GM21390 (cell line): ENCODE data around the gene PFDN2.

Experiments
- ATAC-seq: cut with Tn5 transposase; IDR thresholded peaks from one replicate; pipeline ENCODE4 v1.9.1; 2021; ENCODE audit not compliant: unreplicated experiment

Gene PFDN2

GRCh38 chr1:161106431-161106830, 11.4 kb downstream of the PFDN2 start:
- no peak for ATAC-seq

- ATAC-seq, result no peak
These were observed 17.3 kb downstream of the PFDN2 start for GRCh38 chr1:161100556-161100955.

GRCh38 chr1:161099090-161099802, 18.6 kb downstream of the PFDN2 start:
- ATAC-seq, result no peak

GRCh38 chr1:161098210-161099068, 19.4 kb downstream of the PFDN2 start, which contains the start of gene KLHDC9:
Gene KLHDC9 (plus strand): TSS chr1:161098361. CDS start chr1:161098536, 175 bp downstream.
- peak; percentile 73 for ATAC-seq

GRCh38 chr1:161096530-161096929, 21.3 kb downstream of the PFDN2 start:
- no peak for ATAC-seq

- no peak for ATAC-seq
These were observed 21.8 kb downstream of the PFDN2 start for GRCh38 chr1:161096015-161096414.

- no peak for ATAC-seq
These were observed 22.6 kb downstream of the PFDN2 start for GRCh38 chr1:161095230-161095629.

GRCh38 chr1:161094481-161094880, 23.4 kb downstream of the PFDN2 start:
- no peak for ATAC-seq

GRCh38 chr1:161092621-161093028, 25.2 kb downstream of the PFDN2 start:
- ATAC-seq, result no peak

GRCh38 chr1:161091796-161092507, 25.9 kb downstream of the PFDN2 start:
- no peak for ATAC-seq

- ATAC-seq, result no peak
These were observed 26.7 kb downstream of the PFDN2 start for GRCh38 chr1:161091093-161091492.

- no peak for ATAC-seq
These were observed 27.2 kb downstream of the PFDN2 start for GRCh38 chr1:161090617-161091016.

GRCh38 chr1:161089938-161090337, 27.9 kb downstream of the PFDN2 start:
- ATAC-seq, result no peak

- no peak for ATAC-seq
These were observed 28.4 kb downstream of the PFDN2 start, which contains the start of gene NECTIN4 for GRCh38 chr1:161089251-161089924. Gene NECTIN4 (minus strand): TSS chr1:161089558. CDS start chr1:161089296, 262 bp downstream.

- no peak for ATAC-seq
These were observed 29.2 kb downstream of the PFDN2 start for GRCh38 chr1:161088587-161089110.

GRCh38 chr1:161086457-161086856, 31.4 kb downstream of the PFDN2 start:
- no peak for ATAC-seq

- ATAC-seq, result no peak
These were observed 32.7 kb downstream of the PFDN2 start for GRCh38 chr1:161085165-161085564.

- ATAC-seq, result no peak
These were observed 33.2 kb downstream of the PFDN2 start for GRCh38 chr1:161084597-161084988.

- no peak for ATAC-seq
These were observed 33.9 kb downstream of the PFDN2 start for GRCh38 chr1:161083748-161084596.
